Endothelial cell of umbilical vein (primary cell): ENCODE data around the gene HEBP1.

Source experiments
- CTCF ChIP-seq, 2 donors: IDR thresholded peaks; 1 replicate in 1 of 2; 2 replicates in 1 of 2; pipeline ENCODE4 v1.5.1; 2011; ENCODE audit warnings: low read length in 2 of 2, mild to moderate bottlenecking in 2 of 2, moderate library complexity in 2 of 2, control low read depth in 1 of 2, inconsistent platforms in 1 of 2, low read depth in 1 of 2; ENCODE audit not compliant: insufficient read depth in 1 of 2; ENCODE audit errors: extremely low read depth in 1 of 2
- EZH2 ChIP-seq: IDR thresholded peaks from 2 replicates; pipeline ENCODE4 v1.6.1; 2012; ENCODE audit warnings: borderline replicate concordance, low read depth, mild to moderate bottlenecking, moderate library complexity, low read length, inconsistent platforms; ENCODE audit not compliant: severe bottlenecking
- POLR2A ChIP-seq: IDR thresholded peaks from 2 replicates; pipeline ENCODE4 v1.6.1; 2012; ENCODE audit warnings: low read depth, mild to moderate bottlenecking, control low read depth, low read length
- POLR2AphosphoS5 ChIP-seq: IDR thresholded peaks from 2 replicates; pipeline ENCODE4 v1.6.1; 2012; ENCODE audit warnings: low read depth, mild to moderate bottlenecking, control low read depth, low read length, moderate library complexity; ENCODE audit not compliant: insufficient read depth
- TF ChIP-seq, protein P1 (sequence below): IDR thresholded peaks from 2 replicates; pipeline ENCODE4 v1.6.1; 2011; ENCODE audit not compliant: insufficient read depth, insufficient read length

GRCh38 chr12:13030541-13031291 lies 30.7 kb upstream of the HEBP1 start:
- TF ChIP-seq EZH2 (no peak), CTCF (IDR thresholded peaks at IDR 0.05; ENCODE audit: extremely low read depth in 1 of 2, insufficient read depth in 1 of 2, low read depth in 1 of 2, low read length in 2 of 2) (no peak), POLR2A (no peak), POLR2AphosphoS5 (no peak)
- TF ChIP-seq, protein P1, sequence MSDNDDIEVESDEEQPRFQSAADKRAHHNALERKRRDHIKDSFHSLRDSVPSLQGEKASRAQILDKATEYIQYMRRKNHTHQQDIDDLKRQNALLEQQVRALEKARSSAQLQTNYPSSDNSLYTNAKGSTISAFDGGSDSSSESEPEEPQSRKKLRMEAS = no peak
